Trophoblast cell (in vitro differentiated cells and primary cell): ENCODE measurements around the gene IL36RN.
A peak's percentile ranks its signal among the peaks of the same experiment; 100 is the strongest.

Experiments
- DNase-seq, 2 donors: peaks; one replicate each; pipeline ENCODE4 v3.0.0-alpha.2; 2016
- H2AFZ ChIP-seq: 2 replicates; pipeline ENCODE4 v1.6.1; 2013; ENCODE audit warnings: low read length, moderate library complexity, mild to moderate bottlenecking; ENCODE audit not compliant: insufficient read depth, poor library complexity
- H2AK5ac ChIP-seq: 2 replicates; pipeline ENCODE4 v1.6.1; 2013; ENCODE audit warnings: mild to moderate bottlenecking, low read length
- H2BK120ac ChIP-seq: 2 replicates; pipeline ENCODE4 v1.6.1; 2013; ENCODE audit warnings: low read length, mild to moderate bottlenecking, moderate library complexity; ENCODE audit not compliant: insufficient read depth, poor library complexity
- H2BK12ac ChIP-seq: 2 replicates; pipeline ENCODE4 v1.6.1; 2013; ENCODE audit warnings: mild to moderate bottlenecking, low read length, moderate library complexity
- H2BK5ac ChIP-seq: 2 replicates; pipeline ENCODE4 v1.6.1; 2013; ENCODE audit warnings: low read length, low read depth, moderate library complexity, mild to moderate bottlenecking; ENCODE audit not compliant: poor library complexity
- H3K14ac ChIP-seq: 2 replicates; pipeline ENCODE4 v1.6.1; 2013; ENCODE audit warnings: mild to moderate bottlenecking, low read length
- H3K18ac ChIP-seq: 2 replicates; pipeline ENCODE4 v1.6.1; 2013; ENCODE audit warnings: mild to moderate bottlenecking, low read length
- H3K23ac ChIP-seq: 2 replicates; pipeline ENCODE4 v1.6.1; 2013; ENCODE audit warnings: low read length
- H3K27ac ChIP-seq: 2 replicates; pipeline ENCODE4 v1.5.1; 2013; ENCODE audit warnings: low read depth, mild to moderate bottlenecking, inconsistent platforms, low read length, moderate library complexity
- H3K27me3 ChIP-seq: 2 replicates; pipeline ENCODE4 v1.6.1; 2013; ENCODE audit warnings: inconsistent platforms, mild to moderate bottlenecking, low read length, moderate library complexity; ENCODE audit not compliant: insufficient read depth
- H3K36me3 ChIP-seq, 2 experiments: 1 replicate in 1 of 2; 2 replicates in 1 of 2; pipeline ENCODE4 v1.6.1; 2013; ENCODE audit warnings: low read length in 2 of 2, mild to moderate bottlenecking in 2 of 2, moderate library complexity in 1 of 2; ENCODE audit not compliant: insufficient read depth in 2 of 2, control insufficient read depth in 1 of 2
- H3K4ac ChIP-seq: 2 replicates; pipeline ENCODE4 v1.6.1; 2013; ENCODE audit warnings: low read depth, mild to moderate bottlenecking, low read length, moderate library complexity
- H3K4me1 ChIP-seq, 2 experiments: 1 replicate in 1 of 2; 2 replicates in 1 of 2; pipeline ENCODE4 v1.6.1; 2013; ENCODE audit warnings: low read length in 2 of 2, mild to moderate bottlenecking in 2 of 2, moderate library complexity in 1 of 2; ENCODE audit not compliant: insufficient read depth in 2 of 2, control insufficient read depth in 1 of 2
- H3K4me2 ChIP-seq: 2 replicates; pipeline ENCODE4 v1.6.1; 2013; ENCODE audit warnings: inconsistent platforms, mild to moderate bottlenecking, low read length, moderate library complexity
- H3K4me3 ChIP-seq: 2 replicates; pipeline ENCODE4 v1.5.1; 2013; ENCODE audit warnings: mild to moderate bottlenecking, low read depth, low read length, inconsistent platforms
- H3K79me1 ChIP-seq: one replicate; pipeline ENCODE4 v1.6.1; 2013; ENCODE audit warnings: low read length
- H3K79me2 ChIP-seq: 2 replicates; pipeline ENCODE4 v1.6.1; 2013; ENCODE audit warnings: low read length, mild to moderate bottlenecking; ENCODE audit not compliant: control insufficient read depth, insufficient read depth, poor library complexity
- H3K9ac ChIP-seq: 2 replicates; pipeline ENCODE4 v1.6.1; 2013; ENCODE audit warnings: mild to moderate bottlenecking, low read length
- H3K9me3 ChIP-seq: 2 replicates; pipeline ENCODE4 v1.6.1; 2013; ENCODE audit warnings: low read depth, mild to moderate bottlenecking, control low read depth, inconsistent platforms, low read length; ENCODE audit not compliant: insufficient read depth
- H4K12ac ChIP-seq: 2 replicates; pipeline ENCODE4 v1.6.1; 2013; ENCODE audit warnings: low read depth, mild to moderate bottlenecking, low read length, moderate library complexity
- H4K8ac ChIP-seq: 2 replicates; pipeline ENCODE4 v1.6.1; 2013; ENCODE audit warnings: low read depth, mild to moderate bottlenecking, low read length, moderate library complexity
- H4K91ac ChIP-seq: one replicate; pipeline ENCODE4 v1.6.1; 2013; ENCODE audit warnings: low read depth, mild to moderate bottlenecking, low read length, moderate library complexity
- WGBS: extraction: QIAGEN DNeasy Blood & Tissue Kit; methylation state at CpG from one replicate; pipeline ENCODE4 v1.1.7; 2013; ENCODE audit warnings: missing lambda C conversion rate; ENCODE audit not compliant: insufficient read length, insufficient coverage; ENCODE audit errors: extremely low coverage; 5-methylcytosine and 5-hydroxymethylcytosine counted together

Gene IL36RN

DNA sequence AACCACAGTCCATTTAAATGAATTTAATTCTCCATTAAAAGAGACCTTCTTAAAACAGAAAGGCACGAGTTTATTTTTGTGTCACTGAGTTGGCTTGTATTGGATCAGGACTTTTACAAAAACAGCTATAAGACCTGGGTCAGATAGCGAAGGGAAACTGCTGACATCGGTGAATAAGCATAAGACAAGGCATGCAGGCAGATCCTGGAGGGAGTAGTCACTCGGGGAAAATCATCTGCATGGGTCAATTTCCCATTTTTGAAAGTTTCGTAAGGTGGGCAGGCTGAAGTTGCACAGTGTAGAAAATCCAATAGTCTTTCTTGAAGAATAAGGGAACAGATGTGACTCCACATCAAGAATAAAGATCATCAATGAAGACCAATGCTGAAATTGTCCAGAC is 19.3 kb upstream of the IL36RN start:
- Histone ChIP-seq H3K4me1 (no peaks in the 10 kb centered on the region), H2BK5ac (no peak overlapping the region), H3K27me3 (no peaks in the 10 kb centered on the region), H2AK5ac (no peak overlapping the region), H2BK120ac (no peak overlapping the region), H3K36me3 (no peaks in the 10 kb centered on the region), H3K79me1 (no peaks in the 10 kb centered on the region), H4K8ac (no peak overlapping the region), H3K4me3 (no peak overlapping the region), H3K27ac (no peak overlapping the region), H2AFZ (no peak overlapping the region), H2BK12ac (no peak overlapping the region), H3K18ac (no peak overlapping the region), H3K79me2 (no peaks in the 10 kb centered on the region), H3K23ac (no peak overlapping the region), H4K12ac (no peak overlapping the region), H3K4ac (no peak overlapping the region), H4K91ac (no peak overlapping the region), H3K9ac (no peak overlapping the region), H3K9me3 (peaks cover 2% of the 10 kb centered on the region), H3K4me2 (no peak overlapping the region), H3K14ac (no peak overlapping the region)
- DNase-seq = no peak
- WGBS = no CpG with 5 or more reads among the region's 5 CpGs

GRCh38 chr2:113041871-113042270 is 17.1 kb upstream of the IL36RN start:
- Histone ChIP-seq H3K27ac (no peak overlapping the region), H3K9ac (no peak overlapping the region), H3K79me1 (no peaks in the 10 kb centered on the region), H3K9me3 (peaks cover 2% of the 10 kb centered on the region), H3K79me2 (no peaks in the 10 kb centered on the region), H3K23ac (no peak overlapping the region), H4K8ac (no peak overlapping the region), H2BK5ac (no peak overlapping the region), H3K4me1 (no peaks in the 10 kb centered on the region), H3K18ac (no peak overlapping the region), H3K4ac (no peak overlapping the region), H3K27me3 (no peaks in the 10 kb centered on the region), H3K14ac (no peak overlapping the region), H3K4me2 (no peak overlapping the region), H3K4me3 (no peak overlapping the region), H2BK12ac (no peak overlapping the region), H2BK120ac (no peak overlapping the region), H4K91ac (no peak overlapping the region), H2AK5ac (no peak overlapping the region), H2AFZ (no peak overlapping the region), H4K12ac (no peak overlapping the region), H3K36me3 (no peaks in the 10 kb centered on the region)
- DNase-seq = peak; percentile 18 to 62
- no CpG with 5 or more reads among the region's 5 CpGs for WGBS

GRCh38 chr2:113046465-113046864 is 12.5 kb upstream of the IL36RN start:
- Histone ChIP-seq H3K27me3 (no peaks in the 10 kb centered on the region), H2AK5ac (no peak overlapping the region), H4K8ac (no peak overlapping the region), H2BK120ac (no peak overlapping the region), H3K4me2 (no peak overlapping the region), H3K4me3 (no peak overlapping the region), H4K12ac (no peak overlapping the region), H4K91ac (no peak overlapping the region), H3K14ac (no peak overlapping the region), H3K27ac (no peak overlapping the region), H3K9me3 (peaks cover 8% of the 10 kb centered on the region), H3K79me1 (no peaks in the 10 kb centered on the region), H2BK5ac (no peak overlapping the region), H3K4me1 (no peaks in the 10 kb centered on the region), H3K9ac (no peak overlapping the region), H2BK12ac (no peak overlapping the region), H3K23ac (no peak overlapping the region), H3K4ac (no peak overlapping the region), H2AFZ (no peak overlapping the region), H3K79me2 (no peaks in the 10 kb centered on the region), H3K36me3 (no peaks in the 10 kb centered on the region), H3K18ac (no peak overlapping the region)
- WGBS = no CpG with 5 or more reads among the region's 5 CpGs
- DNase-seq = no peak

DNA sequence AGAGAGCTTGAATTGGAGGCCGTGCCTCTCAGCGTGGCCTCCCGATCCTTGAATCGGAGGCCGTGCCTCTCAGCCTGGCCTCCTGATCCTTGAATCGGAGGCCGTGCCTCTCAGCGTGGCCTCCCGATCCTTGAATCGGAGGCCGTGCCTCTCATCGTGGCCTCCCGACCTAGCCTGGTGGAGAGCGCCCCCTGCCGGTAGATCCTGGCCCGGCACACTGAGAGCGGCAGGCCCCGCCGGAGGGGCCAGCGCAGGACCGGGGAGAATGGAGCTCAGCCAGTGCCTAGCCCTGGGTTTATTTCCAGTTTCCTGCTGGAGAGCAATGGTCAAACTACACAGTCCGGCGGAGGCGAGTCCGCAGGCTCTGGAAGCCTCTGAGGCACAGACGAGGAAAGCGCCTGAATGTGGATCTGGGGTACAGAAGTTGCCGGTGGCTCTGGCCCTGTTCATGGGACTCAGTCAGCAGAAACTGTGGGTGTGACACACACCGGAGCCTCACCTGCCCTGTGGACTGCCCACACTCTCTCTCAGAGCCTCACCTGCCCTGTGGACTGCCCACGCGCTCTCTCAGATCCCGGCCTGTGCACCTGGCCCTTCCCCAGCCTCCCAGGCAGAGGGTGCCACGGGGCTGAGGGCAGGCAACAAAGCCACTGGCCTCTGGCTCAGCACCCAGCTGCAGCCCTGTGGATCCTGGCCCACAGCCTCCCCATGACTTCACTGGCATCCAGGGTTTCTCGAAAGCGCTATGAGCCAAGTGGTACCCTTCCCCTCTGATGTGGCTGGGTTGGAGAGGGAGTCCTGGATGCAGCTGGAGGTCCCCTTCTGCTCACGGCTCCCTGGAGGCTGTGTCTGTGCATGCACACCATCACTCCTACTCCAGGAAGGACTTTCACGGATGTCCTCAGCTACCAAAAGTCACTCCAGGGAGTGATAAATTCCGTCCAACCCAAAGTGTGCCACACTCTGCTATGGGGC is 7.8 kb upstream of the IL36RN start:
- Histone ChIP-seq H2AK5ac (no peak overlapping the region), H3K23ac (no peak overlapping the region), H2AFZ (no peak overlapping the region), H3K14ac (no peak overlapping the region), H3K4me2 (no peak overlapping the region), H2BK5ac (no peak overlapping the region), H3K4ac (no peak overlapping the region), H2BK120ac (no peak overlapping the region), H2BK12ac (no peak overlapping the region), H4K12ac (no peak overlapping the region), H3K36me3 (no peaks in the 10 kb centered on the region), H3K79me2 (no peaks in the 10 kb centered on the region), H3K9ac (no peak overlapping the region), H3K9me3 (peaks cover 22% of the 10 kb centered on the region), H3K79me1 (no peaks in the 10 kb centered on the region), H3K4me3 (no peak overlapping the region), H4K8ac (no peak overlapping the region), H3K4me1 (no peaks in the 10 kb centered on the region), H3K27ac (no peak overlapping the region), H3K18ac (no peak overlapping the region), H3K27me3 (no peaks in the 10 kb centered on the region), H4K91ac (no peak overlapping the region)
- WGBS = no CpG with 5 or more reads among the region's 38 CpGs
- no peak for DNase-seq
